GM21576 (cell line): ENCODE results near the gene FBXW11.
"Not testable (repeated sequence)": the region's sequence is repeated elsewhere in the genome, so short reads cannot be mapped to it uniquely, and the experiment has no call there.

Experiments
- ATAC-seq: cut with Tn5 transposase; IDR thresholded peaks from one replicate; pipeline ENCODE4 v1.9.1; 2021; ENCODE audit warnings: mild to moderate bottlenecking, moderate library complexity; ENCODE audit not compliant: unreplicated experiment

Gene FBXW11

DNA sequence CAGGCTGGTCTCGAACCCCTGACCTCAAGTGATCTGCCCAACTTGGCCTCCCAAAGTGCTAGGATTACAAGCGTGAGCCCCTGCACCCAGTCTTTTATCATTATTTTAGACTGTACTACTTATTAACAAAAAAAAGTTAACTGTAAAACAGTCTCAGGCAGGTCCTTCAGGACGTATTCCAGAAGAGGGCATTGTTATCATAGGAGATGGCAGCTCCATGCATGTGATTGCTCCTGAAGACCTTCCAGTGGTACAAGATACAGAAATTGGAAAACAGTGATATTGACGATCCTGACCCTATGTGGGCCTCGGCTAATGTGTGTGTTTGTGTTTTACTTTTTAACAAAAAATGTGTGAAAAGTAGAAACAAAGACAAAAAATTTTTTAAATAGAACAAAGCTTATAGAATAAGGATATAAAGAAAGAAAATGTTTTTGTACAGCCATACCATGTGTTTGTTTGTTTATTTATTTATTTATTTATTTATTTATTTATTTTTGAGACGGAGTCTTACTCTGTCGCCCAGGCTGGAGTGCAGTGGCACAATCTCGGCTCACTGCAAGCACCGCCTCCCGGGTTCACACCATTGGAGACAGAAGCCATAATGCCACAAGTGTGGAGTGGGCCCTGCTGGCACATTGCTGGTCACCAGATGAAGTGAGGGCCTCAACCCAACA lies 13.8 kb upstream of the FBXW11 start:
- not testable (repeated sequence) for ATAC-seq

DNA sequence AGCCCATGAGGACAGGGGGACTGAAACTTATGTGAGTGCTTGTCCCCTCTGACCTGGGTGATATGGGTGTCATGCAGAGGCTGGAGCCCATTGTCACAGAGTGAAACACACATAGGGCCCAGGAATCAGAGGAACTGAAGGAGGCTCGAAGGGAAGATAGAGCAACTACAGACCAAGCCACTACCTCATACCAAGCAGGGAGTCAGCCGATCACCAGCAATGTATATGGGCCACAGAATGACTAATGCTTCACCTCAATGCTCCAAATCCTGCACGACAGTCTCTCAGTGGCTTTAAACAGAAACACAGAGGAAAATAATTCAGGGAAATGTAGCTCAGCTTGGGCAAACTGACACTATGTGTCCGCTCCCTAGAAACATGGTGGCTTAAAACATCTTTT lies 8.9 kb upstream of the FBXW11 start:
- ATAC-seq: no peak

DNA sequence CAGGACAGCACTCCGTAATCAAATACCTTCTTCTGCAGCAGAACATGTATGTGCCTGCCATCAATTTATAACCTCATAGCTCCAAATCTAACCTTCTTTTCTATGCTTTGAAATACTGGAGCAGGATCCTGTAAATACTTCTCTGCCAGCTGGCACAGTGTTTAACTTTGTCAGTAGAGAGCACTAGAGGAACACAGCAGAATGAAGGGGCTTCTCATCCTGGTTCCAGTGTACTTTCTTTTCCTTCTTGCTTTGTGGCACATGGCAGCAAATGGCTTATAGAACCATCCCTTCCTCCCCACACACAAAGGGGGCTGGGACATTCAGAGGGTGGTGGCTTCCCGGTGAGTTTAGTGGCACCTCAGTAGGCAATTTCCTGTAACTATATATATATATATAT lies 3.8 kb upstream of the FBXW11 start:
- ATAC-seq: no peak

DNA sequence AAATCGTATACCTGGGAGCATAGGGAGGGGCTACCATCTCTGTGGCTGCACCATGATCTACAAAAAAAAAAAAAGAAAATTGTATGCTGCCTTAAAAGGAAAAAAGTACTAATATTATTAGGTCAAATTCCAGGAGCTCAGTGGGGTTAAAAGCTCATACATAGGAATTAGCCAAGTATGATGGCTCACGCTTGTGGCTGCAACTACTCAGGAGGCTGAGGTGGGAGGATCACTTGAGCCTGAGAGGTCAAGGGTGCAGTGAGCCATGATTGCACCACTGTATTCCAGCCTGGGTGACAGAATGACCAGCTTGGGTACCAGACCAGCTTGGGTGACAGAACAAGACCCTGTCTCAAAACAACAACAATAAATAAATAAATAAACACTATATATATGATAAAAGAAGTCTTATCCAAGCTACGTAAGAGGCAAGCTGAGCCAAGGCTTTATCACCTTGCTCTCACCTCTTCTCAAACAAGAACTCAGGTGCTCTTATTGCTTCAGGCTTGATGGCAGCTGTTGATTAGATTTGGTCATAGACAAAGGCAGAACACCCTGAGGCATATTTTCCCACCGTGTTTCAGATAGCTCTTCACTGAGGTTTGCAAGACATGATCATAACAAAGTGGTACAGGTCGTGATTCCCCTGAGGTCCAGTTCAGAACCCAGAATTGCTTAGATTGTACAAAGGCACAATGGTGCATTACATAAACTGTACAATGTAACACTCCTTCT lies 3.3 kb upstream of the FBXW11 start:
- no peak for ATAC-seq

DNA sequence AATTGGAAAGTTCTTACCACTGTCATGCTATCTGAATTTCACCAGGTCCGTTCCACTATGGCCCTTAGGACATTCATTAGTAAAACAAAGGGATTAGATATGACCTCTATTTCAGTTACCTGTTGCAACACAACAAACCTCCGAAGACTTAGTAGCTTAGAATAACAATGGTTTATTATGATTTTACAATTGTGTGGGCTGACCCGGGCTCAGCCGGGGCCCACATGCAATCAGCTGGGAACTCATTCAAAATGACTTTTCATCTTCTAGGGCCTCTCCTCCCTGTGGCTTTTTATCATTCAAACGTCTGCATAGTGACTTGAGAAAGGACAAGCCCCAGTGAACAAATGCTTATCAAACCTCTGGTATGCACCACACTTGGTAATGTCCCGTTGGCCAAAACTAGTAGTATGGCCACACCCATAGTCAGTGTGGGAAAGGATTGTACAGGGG lies 2.3 kb upstream of the FBXW11 start:
- ATAC-seq: no peak

DNA sequence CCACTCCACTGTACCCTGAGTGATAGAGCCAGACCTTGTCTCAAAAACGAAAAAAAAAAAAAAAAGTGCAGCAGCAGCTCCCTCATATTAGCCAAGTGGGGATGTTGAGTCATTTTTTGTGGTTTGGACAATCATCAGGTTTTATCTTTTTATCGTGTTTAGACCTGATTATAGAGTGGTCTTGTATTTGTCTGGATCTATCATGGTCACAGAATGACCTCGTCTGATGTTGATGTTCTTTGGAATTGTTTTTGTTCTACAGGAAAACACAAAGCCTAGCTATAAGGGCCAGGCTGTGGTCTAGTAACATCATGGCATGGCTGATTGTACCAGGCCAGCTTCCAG lies 1.6 kb upstream of the FBXW11 start:
- no peak for ATAC-seq

DNA sequence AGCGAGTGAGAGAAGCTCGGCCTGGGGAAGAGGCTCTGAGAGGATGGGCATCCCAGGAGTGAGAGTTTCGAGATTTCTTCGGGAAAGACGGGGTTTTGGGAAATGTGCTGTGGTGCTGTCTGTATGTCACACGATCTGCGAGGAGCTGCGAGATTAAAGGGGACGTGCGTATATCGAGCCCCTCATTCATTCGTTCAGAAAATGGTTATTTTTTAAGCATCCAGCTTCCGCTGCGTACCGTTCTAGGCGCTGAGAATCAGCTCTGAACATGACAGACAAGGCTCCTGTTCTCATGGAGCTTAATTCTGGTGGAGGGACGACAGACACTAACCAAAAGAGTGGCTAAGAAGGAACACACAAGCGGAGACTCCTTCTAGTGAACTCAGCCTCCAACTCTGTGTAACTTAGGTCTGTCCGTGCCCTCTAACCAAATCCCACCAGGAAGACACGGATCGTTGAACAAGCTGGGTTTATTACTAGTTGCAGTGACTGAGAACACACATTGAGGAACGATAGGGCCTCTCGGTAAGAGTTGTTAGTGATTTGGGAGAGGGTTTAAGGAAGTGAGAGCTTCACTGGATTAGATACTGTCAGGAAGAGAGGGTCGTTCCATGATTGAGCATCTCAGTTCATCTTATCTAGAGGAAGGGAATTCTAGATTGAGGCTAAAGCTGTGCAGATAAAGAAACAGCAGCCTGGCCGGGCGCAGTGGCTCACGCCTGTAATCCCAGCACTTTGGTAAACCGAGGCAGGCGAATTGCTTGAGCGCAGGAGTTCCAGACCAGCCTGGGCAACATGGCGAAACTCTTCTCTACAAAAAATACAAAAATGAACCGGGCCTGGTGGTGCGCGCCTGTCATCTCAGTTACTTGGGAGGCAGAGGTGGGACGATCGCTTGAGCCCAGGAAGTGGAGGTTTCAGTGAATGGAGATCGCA lies 1.0 kb upstream of the FBXW11 start:
- ATAC-seq: no peak

DNA sequence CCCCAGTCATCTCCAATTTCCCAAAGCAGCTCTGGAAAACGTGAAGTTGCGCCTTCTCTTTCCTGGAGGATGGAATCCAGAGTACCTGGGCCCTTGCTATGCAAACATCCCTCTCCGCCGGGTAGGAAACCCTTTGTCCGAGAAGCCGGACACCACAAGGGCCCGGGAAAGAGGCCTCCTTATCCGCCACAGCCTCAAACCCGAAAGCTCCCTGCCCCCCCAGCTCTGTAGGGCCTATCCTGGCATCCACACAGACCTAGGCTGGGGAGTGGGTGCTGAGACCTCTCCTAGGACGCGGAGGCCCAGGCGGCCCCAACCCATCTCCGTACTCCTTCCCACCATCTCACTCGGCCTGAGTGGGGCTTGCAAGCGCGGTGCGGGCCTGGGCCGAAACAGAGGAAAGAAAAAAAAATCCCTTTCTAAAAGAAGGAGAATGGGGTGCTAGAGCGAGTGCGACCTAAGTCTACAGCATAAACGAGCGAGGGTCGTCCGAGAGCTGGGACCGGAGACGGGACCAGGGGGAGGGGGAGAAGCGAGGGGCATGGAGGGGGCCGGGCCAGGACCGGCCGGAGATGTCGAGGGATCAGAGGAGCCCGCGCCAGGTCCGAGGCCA lies 624 bp downstream of the FBXW11 start:
- ATAC-seq: peak; percentile 1

DNA sequence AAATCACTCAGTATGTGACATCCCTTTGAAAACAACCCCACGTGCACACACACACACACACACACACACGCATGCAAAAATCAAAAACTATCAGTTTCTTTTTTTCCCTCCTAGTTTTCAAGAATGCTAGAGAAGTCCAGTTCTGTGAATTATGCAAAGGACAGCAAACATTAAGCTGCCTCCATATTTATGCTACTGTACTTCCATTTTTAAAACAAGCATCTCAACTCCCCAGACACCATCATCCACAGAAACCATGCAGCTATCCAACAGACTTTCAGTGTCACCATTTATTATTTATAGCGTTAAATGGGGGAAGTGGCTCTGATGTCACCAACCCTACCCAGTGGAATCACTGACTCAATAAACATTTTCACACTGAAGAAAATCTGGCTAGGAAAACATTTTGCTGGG lies 1.6 kb downstream of the FBXW11 start:
- no peak for ATAC-seq

DNA sequence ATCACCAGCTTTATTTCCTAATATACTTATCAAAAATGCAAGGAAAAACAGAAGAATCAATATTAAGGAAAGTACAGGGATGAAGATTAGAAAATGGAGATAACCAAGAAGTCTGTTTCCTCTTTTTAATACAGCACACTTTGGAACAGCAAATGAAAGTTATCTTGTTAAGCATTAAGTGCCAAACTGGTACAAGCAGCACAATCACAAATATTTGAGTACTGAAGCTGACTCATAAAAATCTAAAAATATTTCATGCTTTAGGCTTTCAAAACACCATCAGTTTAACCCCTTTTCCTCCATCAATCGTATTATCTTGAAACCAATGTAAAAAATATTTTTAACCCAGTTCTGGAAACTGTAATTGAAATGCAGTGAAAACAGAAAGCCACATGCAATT lies 2.7 kb downstream of the FBXW11 start:
- no peak for ATAC-seq

DNA sequence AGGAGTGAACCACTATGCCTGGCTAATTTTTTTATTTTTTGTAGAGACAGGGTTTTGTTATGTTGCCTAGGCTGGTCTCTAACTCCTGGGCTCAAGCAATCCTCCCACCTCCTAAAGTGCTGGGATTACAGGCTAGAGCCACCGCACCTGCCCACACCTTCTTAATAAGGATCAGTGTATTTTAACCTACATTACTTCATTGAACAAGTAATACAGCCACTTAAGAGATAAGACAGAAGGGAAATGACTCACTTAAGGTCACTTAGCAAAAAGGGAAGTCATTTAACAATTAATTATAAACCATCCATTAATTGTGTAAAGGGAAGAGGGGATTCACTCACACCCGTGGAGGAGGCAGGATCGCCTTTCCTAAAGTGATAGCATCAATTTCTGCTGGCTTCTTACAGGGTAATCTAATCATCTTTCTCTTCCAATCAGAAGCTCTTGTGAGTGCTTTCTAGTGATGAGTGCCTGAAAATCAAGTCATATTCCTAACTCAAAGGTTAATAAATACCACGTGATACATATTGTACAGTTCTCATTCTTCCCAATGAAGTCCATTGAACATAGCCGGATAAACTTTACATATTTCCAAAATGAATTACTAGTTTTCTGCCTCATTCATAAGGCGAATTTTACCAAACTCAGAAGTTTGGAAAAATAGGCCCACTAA lies 3.5 kb downstream of the FBXW11 start:
- ATAC-seq: no peak

DNA sequence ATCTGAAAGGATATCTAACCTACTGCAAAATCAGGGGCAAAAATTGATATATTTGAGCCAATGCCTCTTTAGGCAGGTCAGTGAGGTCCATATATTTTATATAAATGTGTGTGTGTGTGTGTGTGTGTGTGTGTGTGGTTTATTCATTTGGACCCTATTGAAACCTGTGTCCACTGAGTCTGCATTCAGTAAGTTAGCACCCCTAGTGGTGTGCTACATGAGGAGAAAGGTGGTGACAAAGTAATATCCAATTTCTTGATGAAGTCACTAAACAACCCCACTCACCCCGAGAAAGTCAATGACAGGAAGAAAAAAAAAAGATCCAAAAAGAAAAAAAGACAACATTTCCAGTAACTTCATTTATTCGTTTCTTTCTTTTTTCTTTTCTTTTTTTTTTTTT lies 4.1 kb downstream of the FBXW11 start:
- ATAC-seq: no peak

DNA sequence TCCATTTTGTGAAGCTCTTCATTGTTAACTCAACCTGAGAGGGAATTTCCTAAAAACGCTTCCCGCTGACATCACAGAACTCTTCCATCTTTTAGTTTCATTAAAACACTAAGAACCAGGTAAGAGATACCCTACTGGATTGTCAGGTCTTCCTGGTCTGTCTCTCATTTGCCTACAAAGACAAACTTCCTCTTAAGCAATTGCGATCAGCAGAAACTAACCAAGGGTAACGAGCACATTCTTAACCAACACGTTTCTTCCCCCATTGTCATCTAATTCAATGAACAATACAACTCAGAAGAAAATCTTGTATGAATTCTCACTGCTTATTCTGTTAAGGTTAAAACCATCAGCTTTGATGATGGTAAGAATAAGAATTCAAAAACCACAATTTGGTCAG lies 6.6 kb downstream of the FBXW11 start:
- ATAC-seq: peak; percentile 67

DNA sequence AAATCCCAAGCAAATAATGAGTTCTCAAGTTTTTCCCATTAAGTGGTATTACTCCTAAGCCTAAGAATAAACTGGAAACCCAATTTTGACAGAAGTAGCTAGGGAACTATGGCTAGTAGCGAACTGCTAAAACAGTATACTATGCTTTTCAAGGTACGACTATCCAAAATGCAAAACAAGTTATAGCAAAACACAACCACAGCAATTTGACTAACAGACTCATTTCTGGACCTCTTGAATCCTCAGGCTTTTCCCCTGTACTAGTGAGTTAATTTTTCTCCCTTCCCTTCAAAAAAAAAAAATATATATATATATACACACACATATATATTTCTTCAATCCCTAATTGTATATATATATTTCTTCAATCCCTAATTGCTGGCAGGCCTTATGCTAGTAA lies 7.3 kb downstream of the FBXW11 start:
- no peak for ATAC-seq

DNA sequence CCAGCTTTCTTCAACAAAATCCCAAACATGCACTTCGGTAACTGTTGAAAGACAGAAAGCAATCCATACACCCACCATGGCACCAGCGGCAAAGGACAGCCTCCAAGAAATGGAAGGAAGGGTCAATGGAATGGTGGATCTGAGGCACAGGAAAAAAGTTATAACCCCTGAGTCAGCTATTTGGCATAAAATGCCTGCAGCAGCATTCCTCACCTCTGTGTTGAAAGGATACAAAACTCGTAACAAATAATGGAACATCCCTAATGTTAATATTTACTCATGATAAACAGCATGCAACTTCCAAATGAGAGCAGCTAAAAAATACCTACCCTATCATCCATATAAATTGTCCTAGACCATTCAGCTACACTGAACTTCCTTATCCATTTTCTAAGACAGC lies 9.4 kb downstream of the FBXW11 start:
- no peak for ATAC-seq

DNA sequence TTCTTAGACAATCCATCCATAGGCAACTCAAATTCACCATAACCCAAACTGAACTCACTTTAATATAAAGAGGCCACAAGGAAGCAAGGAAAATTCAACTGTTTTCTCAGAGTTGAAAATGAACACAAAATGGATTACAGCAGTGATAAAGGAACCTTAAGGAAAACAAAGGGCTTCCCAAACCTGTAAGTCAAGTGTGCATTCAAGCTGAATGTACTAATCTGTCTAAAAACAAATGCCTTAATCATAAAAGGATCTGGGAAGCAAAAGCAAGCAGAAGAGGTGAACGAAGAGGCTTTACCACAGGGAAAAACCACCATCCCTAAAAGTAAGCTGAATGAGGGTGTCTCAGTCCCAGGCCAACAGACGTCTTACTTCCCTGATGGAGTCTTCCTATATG lies 13.6 kb downstream of the FBXW11 start:
- ATAC-seq: no peak

DNA sequence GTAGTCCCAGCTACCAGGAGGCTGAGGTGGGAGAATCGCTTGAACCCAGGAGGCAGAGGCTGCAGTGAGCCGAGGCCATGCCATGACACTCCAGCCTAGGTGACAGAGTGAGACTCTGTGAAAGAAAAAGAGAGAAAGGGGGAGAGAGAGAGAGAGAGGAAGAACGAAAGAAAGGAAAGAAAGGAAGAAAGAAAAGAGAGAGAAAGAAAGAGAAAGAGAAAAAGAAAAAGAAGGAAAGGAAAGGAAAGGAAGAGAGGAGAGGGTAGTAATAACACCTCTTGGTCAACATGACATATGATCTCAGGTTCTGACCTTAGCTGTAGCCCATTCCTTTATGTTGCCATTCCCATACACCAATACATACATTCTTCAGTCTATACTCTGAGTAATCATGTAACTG lies 14.1 kb downstream of the FBXW11 start:
- no peak for ATAC-seq

DNA sequence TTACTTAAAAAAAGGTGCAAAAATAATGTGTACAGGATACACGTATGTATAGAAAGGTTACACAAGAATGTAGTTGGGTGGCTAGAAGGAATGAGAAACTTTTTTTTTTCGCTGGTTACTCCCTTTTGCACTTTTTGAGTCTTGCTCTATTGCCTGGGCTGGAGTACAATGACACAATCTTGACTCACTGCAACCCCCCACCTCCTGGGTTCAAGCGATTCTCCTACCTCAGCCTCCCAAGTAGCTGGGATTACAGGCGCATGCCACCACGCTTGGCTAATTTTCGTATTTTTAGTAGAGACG lies 15.8 kb downstream of the FBXW11 start:
- no peak for ATAC-seq

DNA sequence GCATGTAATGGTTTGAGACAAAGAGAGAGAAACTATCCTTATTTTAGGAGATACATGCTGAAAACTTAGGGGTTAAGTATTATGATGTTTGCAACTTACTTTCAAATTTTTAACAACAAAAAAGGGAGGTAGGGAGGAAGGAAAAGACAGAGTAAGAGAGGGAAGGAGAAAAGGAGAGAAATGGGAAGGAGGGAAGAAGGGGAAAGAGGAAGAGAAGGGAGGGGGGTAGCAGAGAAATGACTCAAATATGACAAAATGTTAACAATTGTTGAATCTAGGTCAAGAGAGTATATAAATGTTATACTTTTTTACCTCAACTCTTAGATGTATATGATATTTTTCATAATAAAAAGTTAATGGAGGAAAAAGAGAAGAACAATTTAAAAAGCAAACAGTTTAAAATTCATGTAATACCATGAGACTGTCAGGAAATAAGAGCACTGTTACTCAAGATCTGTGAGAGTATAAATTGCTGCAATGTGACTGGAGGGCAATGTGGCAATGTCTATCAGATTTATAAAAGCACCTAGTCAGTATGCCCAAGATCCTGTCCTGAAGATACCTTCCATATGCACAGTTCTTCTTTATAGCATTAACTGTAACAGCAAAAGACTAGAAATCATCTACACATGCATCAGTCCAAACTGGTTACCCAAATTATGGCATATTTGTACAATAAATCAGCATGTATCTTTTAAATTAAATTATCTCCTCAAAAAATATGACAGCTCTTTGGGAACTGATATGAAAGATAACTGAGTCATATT lies 16.3 kb downstream of the FBXW11 start:
- ATAC-seq: no peak

DNA sequence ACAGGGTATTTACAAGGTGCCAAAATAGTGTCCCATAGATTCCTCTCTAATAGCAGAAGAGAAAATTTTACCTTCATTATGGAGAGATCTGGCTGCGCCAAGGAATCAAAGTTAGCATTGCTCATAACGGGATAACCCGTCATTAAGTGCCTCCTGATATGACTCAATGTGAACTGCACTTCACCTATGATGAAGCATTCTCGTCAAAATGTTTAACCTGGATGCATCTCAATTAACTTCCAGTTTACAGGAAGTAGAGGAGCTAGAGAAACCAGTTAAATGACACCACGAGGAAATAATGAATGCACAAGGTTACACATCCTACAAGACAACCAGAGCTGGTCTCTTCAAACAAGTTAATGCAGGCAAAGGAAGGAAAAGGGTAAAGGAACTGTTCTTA lies 17.2 kb downstream of the FBXW11 start:
- no peak for ATAC-seq
